Measurements from ENCODE around the gene FOXJ3.
A peak's percentile ranks its signal among the peaks of the same experiment; 100 is the strongest.
"Not testable (repeated sequence)": the region's sequence is repeated elsewhere in the genome, so short reads cannot be mapped to it uniquely, and the experiment has no call there.

The FOXJ3 gene

DNA sequence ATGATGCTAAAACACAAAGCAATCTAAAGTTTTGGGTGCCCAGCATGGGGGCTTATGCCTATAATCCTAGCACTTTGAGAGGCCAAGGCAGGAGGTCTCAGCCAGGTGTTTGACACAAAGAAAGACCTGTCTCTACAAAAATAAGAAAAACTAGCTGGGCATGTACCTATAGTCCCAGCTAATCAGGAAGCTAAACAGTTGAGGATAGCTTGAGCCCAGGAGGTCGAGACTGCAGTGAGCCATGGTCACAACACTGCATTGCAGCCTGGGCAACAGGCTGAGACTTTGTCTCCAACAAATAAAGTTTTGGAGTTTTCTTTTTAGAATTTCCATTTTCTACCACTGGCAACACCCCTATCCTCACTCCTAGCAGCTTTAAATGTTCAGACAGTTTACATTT, 115.4 kb downstream of the FOXJ3 start:
- H3K4me3 ChIP-seq (ENCODE audit: low read depth in 1 of 2, low read length in 1 of 2), result no peak overlapping the region
- H3K4me1 ChIP-seq (ENCODE audit: control insufficient read depth in 1 of 2, insufficient read depth in 1 of 2, low read depth in 1 of 2, low read length in 1 of 2), result peaks cover 2 to 3% of the 10 kb centered on the region in 2 experiments
- no peaks in the 10 kb centered on the region for H3K36me3 ChIP-seq
- no peaks in the 10 kb centered on the region for H3K27me3 ChIP-seq
- no peak for TF ChIP-seq CTCF (IDR thresholded peaks at IDR 0.05)
- H3K9me3 ChIP-seq, result no peaks in the 10 kb centered on the region
- no peak overlapping the region for H3K27ac ChIP-seq

GRCh38 chr1:42214447-42214871, 120.6 kb downstream of the FOXJ3 start:
- Histone ChIP-seq H3K27me3 (no peaks in the 10 kb centered on the region), H3K4me1 (ENCODE audit: control insufficient read depth in 1 of 2, insufficient read depth in 1 of 2, low read depth in 1 of 2, low read length in 1 of 2) (peaks cover 6 to 14% of the 10 kb centered on the region in 2 experiments), H3K9me3 (no peaks in the 10 kb centered on the region), H3K36me3 (peaks cover 6% of the 10 kb centered on the region), H3K4me3 (ENCODE audit: low read depth in 1 of 2, low read length in 1 of 2) (no peak overlapping the region), H3K27ac (peak overlapping the region; percentile 64)
- TF ChIP-seq CTCF (IDR thresholded peaks at IDR 0.05), result no peak

- H3K4me3 ChIP-seq (ENCODE audit: low read depth in 1 of 2, low read length in 1 of 2), result no peak overlapping the region
- no peak for TF ChIP-seq CTCF (IDR thresholded peaks at IDR 0.05)
- no peak overlapping the region for H3K27ac ChIP-seq
- peaks cover 6 to 14% of the 10 kb centered on the region in 2 experiments for H3K4me1 ChIP-seq (ENCODE audit: control insufficient read depth in 1 of 2, insufficient read depth in 1 of 2, low read depth in 1 of 2, low read length in 1 of 2)
- H3K27me3 ChIP-seq, result no peaks in the 10 kb centered on the region
- peaks cover 6% of the 10 kb centered on the region for H3K36me3 ChIP-seq
- H3K9me3 ChIP-seq, result no peaks in the 10 kb centered on the region
Measured at GRCh38 chr1:42211224-42211623, 123.8 kb downstream of the FOXJ3 start.

DNA sequence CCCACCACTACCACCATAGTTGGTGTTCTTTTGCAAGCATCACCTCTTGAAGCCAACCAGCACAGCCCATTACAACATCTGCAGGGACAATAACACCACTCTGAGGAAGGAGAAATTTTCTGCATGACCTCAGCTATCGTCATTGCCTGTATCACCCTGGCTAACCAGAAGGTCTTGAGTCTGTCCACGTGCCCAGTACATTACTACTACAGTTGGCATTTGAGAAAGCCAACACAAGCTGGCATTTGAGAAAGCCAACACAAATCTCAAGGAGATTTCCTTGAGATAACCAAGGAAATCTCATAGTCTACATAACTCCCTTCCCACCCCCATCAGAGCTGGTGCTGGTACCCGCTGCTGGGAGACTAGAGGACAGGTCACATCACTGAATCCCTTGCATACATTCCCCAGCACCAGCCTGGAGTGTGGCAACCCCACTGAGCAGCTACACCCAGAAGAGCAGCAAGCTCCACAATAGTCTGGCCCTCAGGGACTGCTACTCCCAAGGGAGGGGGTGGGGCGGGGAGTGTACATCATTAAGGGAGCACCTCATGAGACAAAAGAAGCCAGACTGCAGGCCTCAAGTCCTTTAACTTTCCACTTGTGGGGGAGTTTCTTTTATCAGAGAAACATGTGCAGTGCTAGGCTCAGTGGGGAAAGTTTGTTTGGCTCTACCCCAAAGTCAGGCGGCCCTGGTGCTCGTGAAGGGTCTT, 124.5 kb downstream of the FOXJ3 start:
- H3K9me3 ChIP-seq, result no peaks in the 10 kb centered on the region
- peaks cover 6 to 14% of the 10 kb centered on the region in 2 experiments for H3K4me1 ChIP-seq (ENCODE audit: control insufficient read depth in 1 of 2, insufficient read depth in 1 of 2, low read depth in 1 of 2, low read length in 1 of 2)
- no peaks in the 10 kb centered on the region for H3K27me3 ChIP-seq
- no peak for TF ChIP-seq CTCF (IDR thresholded peaks at IDR 0.05)
- H3K27ac ChIP-seq, result no peak overlapping the region
- no peak overlapping the region for H3K4me3 ChIP-seq (ENCODE audit: low read depth in 1 of 2, low read length in 1 of 2)
- peaks cover 6% of the 10 kb centered on the region for H3K36me3 ChIP-seq

DNA sequence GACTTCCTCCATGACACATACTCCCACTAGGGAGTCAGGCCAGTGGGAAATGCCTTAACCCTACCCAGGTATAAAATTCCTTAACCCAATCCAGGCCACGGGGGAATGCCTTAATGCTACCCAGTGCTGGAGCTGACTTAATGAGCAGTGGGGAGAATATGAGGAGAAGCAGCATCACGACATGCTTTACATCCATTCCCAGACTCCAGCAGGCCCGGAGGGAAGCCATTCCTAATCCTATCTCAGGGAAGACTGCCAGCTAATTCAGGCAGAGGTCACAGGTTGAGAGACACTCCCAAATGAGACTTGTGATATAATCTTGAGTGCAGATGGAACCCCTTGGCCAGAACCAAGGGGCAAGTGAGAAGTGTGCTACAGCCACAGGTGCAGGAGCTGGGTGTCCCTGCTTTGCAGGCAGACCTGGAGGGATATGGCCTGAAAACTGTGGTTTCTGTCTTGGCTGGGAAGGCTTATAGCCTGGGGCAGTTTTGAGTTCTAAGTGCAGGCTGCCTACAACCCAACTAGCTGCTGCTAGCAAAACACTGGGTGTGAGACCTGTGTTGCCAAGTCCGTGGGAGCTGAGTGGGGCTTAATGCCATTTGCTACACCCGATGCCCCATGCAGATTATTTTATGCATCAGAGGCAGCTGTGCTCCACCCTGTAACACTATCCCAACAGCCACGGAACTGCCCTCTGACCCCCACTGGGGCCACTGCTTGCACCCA, 125.3 kb downstream of the FOXJ3 start:
- H3K4me1 ChIP-seq (ENCODE audit: control insufficient read depth in 1 of 2, insufficient read depth in 1 of 2, low read depth in 1 of 2, low read length in 1 of 2), result peaks cover 5 to 12% of the 10 kb centered on the region in 2 experiments
- H3K4me3 ChIP-seq (ENCODE audit: low read depth in 1 of 2, low read length in 1 of 2), result no peak overlapping the region
- no peaks in the 10 kb centered on the region for H3K27me3 ChIP-seq
- TF ChIP-seq CTCF (IDR thresholded peaks at IDR 0.05), result no peak
- H3K36me3 ChIP-seq, result peaks cover 6% of the 10 kb centered on the region
- no peaks in the 10 kb centered on the region for H3K9me3 ChIP-seq
- H3K27ac ChIP-seq, result no peak overlapping the region

GRCh38 chr1:42206930-42207329, 128.1 kb downstream of the FOXJ3 start:
- H3K27ac ChIP-seq; H3K27me3 ChIP-seq; H3K4me1 ChIP-seq (ENCODE audit: control insufficient read depth in 1 of 2, insufficient read depth in 1 of 2, low read depth in 1 of 2, low read length in 1 of 2); H3K36me3 ChIP-seq; H3K9me3 ChIP-seq; H3K4me3 ChIP-seq (ENCODE audit: low read depth in 1 of 2, low read length in 1 of 2): not testable (repeated sequence)

Measured in neutrophil (primary cell).